ENCODE results near the gene PPP3CA.
"Not testable (repeated sequence)": the region's sequence is repeated elsewhere in the genome, so short reads cannot be mapped to it uniquely, and the experiment has no call there.

PPP3CA gene

DNA sequence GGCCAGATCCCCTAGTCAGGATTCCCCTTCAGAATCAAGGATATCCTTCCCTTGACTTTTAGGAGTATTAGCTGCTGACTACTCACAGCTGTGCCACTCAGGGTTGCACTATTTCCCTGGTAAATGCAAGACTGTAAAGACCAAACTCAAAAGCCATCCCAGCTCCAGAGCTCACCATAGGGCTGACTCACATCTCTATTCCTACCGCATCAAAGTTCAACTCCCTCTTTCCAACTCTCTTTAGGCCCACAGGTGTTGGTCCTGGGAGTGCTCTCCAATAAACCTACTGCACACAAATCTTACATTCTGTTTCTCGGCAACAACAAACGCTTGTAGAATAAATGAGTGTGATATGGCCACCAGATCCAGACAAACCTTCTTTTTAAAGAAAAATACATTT is 109.6 kb downstream of the PPP3CA start:
- Histone ChIP-seq H3K4me3 (ENCODE audit: low read depth, low read length) (no peak overlapping the region), H3K36me3 (ENCODE audit: insufficient read depth, low read length) (no peaks in the 10 kb centered on the region), H3K4me1 (ENCODE audit: control insufficient read depth, insufficient read depth, low read length, unreplicated experiment) (peaks cover 23% of the 10 kb centered on the region), H3K27me3 (ENCODE audit: insufficient read depth, low read length) (no peaks in the 10 kb centered on the region), H3K79me2 (ENCODE audit: control insufficient read depth, insufficient read depth, low read length, unreplicated experiment) (peaks cover 47% of the 10 kb centered on the region), H2AFZ (ENCODE audit: low read length, unreplicated experiment) (no peak overlapping the region), H3K27ac (ENCODE audit: low read depth, low read length) (no peak overlapping the region)

DNA sequence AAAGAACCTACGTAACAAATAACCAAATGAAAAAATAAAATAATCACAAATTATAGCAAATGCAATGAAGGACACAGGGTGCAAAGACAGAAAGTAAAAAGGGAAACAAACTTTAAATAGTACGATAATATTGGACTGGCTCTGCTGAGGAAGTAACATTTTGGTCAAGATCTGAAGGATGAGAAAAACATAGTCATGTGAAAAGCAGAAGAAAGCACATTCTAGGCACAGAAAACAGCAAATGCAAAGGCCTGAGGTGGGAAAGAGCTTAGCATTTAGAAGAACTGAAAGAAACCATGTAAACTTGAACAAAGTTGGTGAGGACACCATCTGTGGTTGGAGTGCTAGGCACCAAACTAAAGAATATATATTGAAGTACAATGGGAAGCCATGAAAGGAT is 111.2 kb downstream of the PPP3CA start:
- no peak overlapping the region for H3K27ac ChIP-seq (ENCODE audit: low read depth, low read length)

GRCh38 chr4:101234141-101234540 is 113.2 kb downstream of the PPP3CA start:
- peaks cover 56% of the 10 kb centered on the region for H3K79me2 ChIP-seq (ENCODE audit: control insufficient read depth, insufficient read depth, low read length, unreplicated experiment)
- H3K27ac ChIP-seq (ENCODE audit: low read depth, low read length); H3K27me3 ChIP-seq (ENCODE audit: insufficient read depth, low read length); H3K36me3 ChIP-seq (ENCODE audit: insufficient read depth, low read length); H2AFZ ChIP-seq (ENCODE audit: low read length, unreplicated experiment); H3K4me3 ChIP-seq (ENCODE audit: low read depth, low read length): not testable (repeated sequence)
- H3K4me1 ChIP-seq (ENCODE audit: control insufficient read depth, insufficient read depth, low read length, unreplicated experiment): peaks cover 40% of the 10 kb centered on the region

More for the DNA sequence above, 111.2 kb downstream of the PPP3CA start:
- Histone ChIP-seq H3K27me3 (ENCODE audit: insufficient read depth, low read length) (no peaks in the 10 kb centered on the region), H3K36me3 (ENCODE audit: insufficient read depth, low read length) (no peaks in the 10 kb centered on the region), H3K4me3 (ENCODE audit: low read depth, low read length) (no peak overlapping the region), H3K4me1 (ENCODE audit: control insufficient read depth, insufficient read depth, low read length, unreplicated experiment) (peaks cover 38% of the 10 kb centered on the region), H2AFZ (ENCODE audit: low read length, unreplicated experiment) (no peak overlapping the region), H3K79me2 (ENCODE audit: control insufficient read depth, insufficient read depth, low read length, unreplicated experiment) (peaks cover 49% of the 10 kb centered on the region)

DNA sequence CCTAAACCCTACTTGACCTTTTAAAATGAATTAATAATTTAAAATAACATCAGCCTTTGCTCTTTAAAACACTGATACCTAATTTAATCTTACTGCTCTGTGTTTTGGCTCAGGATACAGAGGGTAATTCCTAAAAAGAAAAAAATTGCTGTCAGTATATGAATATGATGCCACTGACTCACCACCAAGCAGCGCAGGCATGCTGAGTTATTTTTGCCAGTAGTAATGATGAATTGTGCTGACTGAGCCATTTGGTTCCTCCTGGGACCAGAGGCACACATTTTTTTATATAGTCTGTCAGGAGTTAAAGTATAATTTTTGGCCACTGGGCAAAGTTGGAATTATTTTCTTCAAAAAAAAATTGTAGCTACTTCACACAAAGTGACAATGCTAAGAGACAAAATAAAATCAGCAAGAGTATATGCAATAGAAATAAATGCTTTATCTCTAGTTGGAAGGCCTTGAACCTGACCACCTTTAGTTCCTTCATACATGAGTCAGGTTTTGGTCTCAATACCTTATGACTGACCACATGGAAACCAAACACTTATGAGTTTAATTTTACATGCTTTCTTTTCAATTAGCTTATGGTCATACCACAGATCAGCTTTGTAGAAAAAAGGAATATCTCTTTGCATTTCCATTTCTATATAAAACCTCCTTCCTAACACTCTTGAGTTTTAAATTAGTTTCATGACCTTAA is 115.1 kb downstream of the PPP3CA start:
- H3K27ac ChIP-seq (ENCODE audit: low read depth, low read length): peak overlapping the region; percentile 60

DNA sequence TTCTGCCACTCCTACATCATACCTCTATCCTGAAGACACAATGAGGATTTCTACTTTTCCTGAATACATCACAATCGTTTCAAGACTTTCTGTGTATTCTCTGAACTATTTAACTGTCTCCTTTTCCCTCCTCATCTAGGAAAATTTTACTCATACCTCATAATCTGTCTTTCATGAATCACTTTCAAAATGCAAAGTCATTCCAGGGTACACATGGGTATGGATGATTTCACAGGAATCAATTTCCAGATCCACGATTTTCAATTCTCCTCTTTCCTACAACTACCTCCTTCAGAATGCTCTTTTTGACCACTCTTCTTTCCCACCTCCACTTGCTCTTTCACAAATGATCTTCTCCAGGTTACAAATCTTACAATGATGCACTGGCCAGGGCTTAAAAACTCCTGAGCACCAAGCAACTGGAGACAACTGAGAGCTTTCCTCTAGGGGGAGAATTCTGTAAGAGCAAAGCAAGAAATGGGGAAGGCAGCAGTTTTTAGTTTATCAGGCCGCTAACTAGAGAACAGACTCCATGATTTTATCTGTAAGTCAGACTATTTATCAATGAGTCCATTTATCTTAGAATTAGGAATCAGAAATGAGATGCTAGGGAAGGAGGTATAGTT is 116.4 kb downstream of the PPP3CA start:
- Histone ChIP-seq H3K27ac (ENCODE audit: low read depth, low read length) (peak overlapping the region; percentile 60), H3K36me3 (ENCODE audit: insufficient read depth, low read length) (no peaks in the 10 kb centered on the region), H3K79me2 (ENCODE audit: control insufficient read depth, insufficient read depth, low read length, unreplicated experiment) (peaks cover 54% of the 10 kb centered on the region), H2AFZ (ENCODE audit: low read length, unreplicated experiment) (no peak overlapping the region), H3K4me3 (ENCODE audit: low read depth, low read length) (no peak overlapping the region), H3K27me3 (ENCODE audit: insufficient read depth, low read length) (no peaks in the 10 kb centered on the region), H3K4me1 (ENCODE audit: control insufficient read depth, insufficient read depth, low read length, unreplicated experiment) (peaks cover 35% of the 10 kb centered on the region)

More for the DNA sequence above, 115.1 kb downstream of the PPP3CA start:
- no peak overlapping the region for H3K4me3 ChIP-seq (ENCODE audit: low read depth, low read length)
- peaks cover 35% of the 10 kb centered on the region for H3K4me1 ChIP-seq (ENCODE audit: control insufficient read depth, insufficient read depth, low read length, unreplicated experiment)
- no peaks in the 10 kb centered on the region for H3K27me3 ChIP-seq (ENCODE audit: insufficient read depth, low read length)
- no peaks in the 10 kb centered on the region for H3K36me3 ChIP-seq (ENCODE audit: insufficient read depth, low read length)
- peaks cover 50% of the 10 kb centered on the region for H3K79me2 ChIP-seq (ENCODE audit: control insufficient read depth, insufficient read depth, low read length, unreplicated experiment)
- H2AFZ ChIP-seq (ENCODE audit: low read length, unreplicated experiment): no peak overlapping the region

DNA sequence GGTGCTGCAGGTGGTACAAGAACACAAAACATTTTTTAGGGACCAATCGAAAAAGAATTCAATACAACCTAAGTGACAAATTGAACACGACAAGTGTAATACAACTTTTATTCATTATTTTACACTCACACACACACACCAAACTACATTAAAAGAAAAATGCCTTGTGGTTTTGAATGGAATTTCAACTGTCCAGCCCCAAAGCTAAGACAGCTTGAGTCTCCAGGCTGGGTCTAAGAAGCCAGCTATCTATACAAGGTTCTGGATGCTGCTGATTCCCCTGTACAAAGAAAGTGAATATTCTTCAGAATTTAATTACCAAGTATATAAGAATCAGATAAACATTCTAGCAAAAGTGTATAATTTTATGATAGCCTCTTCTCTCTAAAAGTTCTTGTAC is 118.2 kb downstream of the PPP3CA start:
- Histone ChIP-seq H3K27me3 (ENCODE audit: insufficient read depth, low read length) (no peaks in the 10 kb centered on the region), H3K4me1 (ENCODE audit: control insufficient read depth, insufficient read depth, low read length, unreplicated experiment) (peaks cover 35% of the 10 kb centered on the region), H2AFZ (ENCODE audit: low read length, unreplicated experiment) (no peak overlapping the region), H3K79me2 (ENCODE audit: control insufficient read depth, insufficient read depth, low read length, unreplicated experiment) (peaks cover 45% of the 10 kb centered on the region), H3K27ac (ENCODE audit: low read depth, low read length) (no peak overlapping the region), H3K4me3 (ENCODE audit: low read depth, low read length) (no peak overlapping the region), H3K36me3 (ENCODE audit: insufficient read depth, low read length) (no peaks in the 10 kb centered on the region)

- Histone ChIP-seq H3K79me2 (ENCODE audit: control insufficient read depth, insufficient read depth, low read length, unreplicated experiment) (peaks cover 41% of the 10 kb centered on the region), H3K36me3 (ENCODE audit: insufficient read depth, low read length) (no peaks in the 10 kb centered on the region), H3K4me3 (ENCODE audit: low read depth, low read length) (no peak overlapping the region), H3K27ac (ENCODE audit: low read depth, low read length) (no peak overlapping the region), H2AFZ (ENCODE audit: low read length, unreplicated experiment) (no peak overlapping the region), H3K27me3 (ENCODE audit: insufficient read depth, low read length) (no peaks in the 10 kb centered on the region), H3K4me1 (ENCODE audit: control insufficient read depth, insufficient read depth, low read length, unreplicated experiment) (peaks cover 35% of the 10 kb centered on the region)
These were observed 119.6 kb downstream of the PPP3CA start for GRCh38 chr4:101227715-101228114.

- no peak overlapping the region for H3K4me3 ChIP-seq (ENCODE audit: low read depth, low read length)
- no peaks in the 10 kb centered on the region for H3K27me3 ChIP-seq (ENCODE audit: insufficient read depth, low read length)
- H3K27ac ChIP-seq (ENCODE audit: low read depth, low read length): no peak overlapping the region
- H3K4me1 ChIP-seq (ENCODE audit: control insufficient read depth, insufficient read depth, low read length, unreplicated experiment): peaks cover 21% of the 10 kb centered on the region
- H3K36me3 ChIP-seq (ENCODE audit: insufficient read depth, low read length): no peaks in the 10 kb centered on the region
- H3K79me2 ChIP-seq (ENCODE audit: control insufficient read depth, insufficient read depth, low read length, unreplicated experiment): peaks cover 36% of the 10 kb centered on the region
- H2AFZ ChIP-seq (ENCODE audit: low read length, unreplicated experiment): no peak overlapping the region
These were observed 122.7 kb downstream of the PPP3CA start for GRCh38 chr4:101224358-101225218.

DNA sequence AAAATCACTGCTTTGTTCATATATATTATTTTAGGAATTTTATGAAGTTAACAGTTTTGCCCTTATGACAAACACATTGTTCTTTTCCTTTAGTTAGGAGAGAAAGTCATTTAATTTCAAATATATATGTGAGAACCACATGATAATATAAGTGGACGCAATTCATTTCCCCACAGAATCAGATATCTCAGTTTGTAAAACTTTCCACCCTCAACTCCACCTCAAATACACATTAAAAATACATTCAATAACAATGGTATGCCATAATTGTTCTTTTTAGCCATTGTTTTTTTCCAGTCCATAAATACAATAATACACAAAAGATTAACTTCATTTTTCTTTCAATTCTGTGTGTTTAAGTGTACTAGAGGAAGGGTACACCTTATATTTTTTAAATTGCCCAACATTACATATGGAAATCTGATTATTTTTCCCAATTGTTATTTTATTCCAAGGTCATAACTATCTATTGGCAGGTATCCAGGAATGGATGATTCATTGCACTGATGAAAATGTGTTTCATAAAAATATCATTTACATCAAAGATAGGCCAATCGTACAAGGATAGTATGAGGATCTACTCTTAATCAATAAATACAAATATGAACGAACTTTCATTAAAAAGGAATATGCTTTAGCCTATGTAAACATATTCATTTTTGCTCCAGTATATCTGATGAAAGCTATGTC is 125.0 kb downstream of the PPP3CA start:
- Histone ChIP-seq H3K79me2 (ENCODE audit: control insufficient read depth, insufficient read depth, low read length, unreplicated experiment) (peaks cover 35% of the 10 kb centered on the region), H2AFZ (ENCODE audit: low read length, unreplicated experiment) (no peak overlapping the region), H3K4me3 (ENCODE audit: low read depth, low read length) (no peak overlapping the region), H3K36me3 (ENCODE audit: insufficient read depth, low read length) (no peaks in the 10 kb centered on the region), H3K27ac (ENCODE audit: low read depth, low read length) (0 out of 2 replicates have a peak overlapping the region, but pooled peaks have one; percentile 4), H3K4me1 (ENCODE audit: control insufficient read depth, insufficient read depth, low read length, unreplicated experiment) (peaks cover 33% of the 10 kb centered on the region), H3K27me3 (ENCODE audit: insufficient read depth, low read length) (no peaks in the 10 kb centered on the region)

GRCh38 chr4:101221294-101221693 is 126.0 kb downstream of the PPP3CA start:
- no peaks in the 10 kb centered on the region for H3K27me3 ChIP-seq (ENCODE audit: insufficient read depth, low read length)
- H2AFZ ChIP-seq (ENCODE audit: low read length, unreplicated experiment): no peak overlapping the region
- H3K79me2 ChIP-seq (ENCODE audit: control insufficient read depth, insufficient read depth, low read length, unreplicated experiment): peaks cover 32% of the 10 kb centered on the region
- no peaks in the 10 kb centered on the region for H3K36me3 ChIP-seq (ENCODE audit: insufficient read depth, low read length)
- no peak overlapping the region for H3K27ac ChIP-seq (ENCODE audit: low read depth, low read length)
- H3K4me3 ChIP-seq (ENCODE audit: low read depth, low read length): no peak overlapping the region
- peaks cover 40% of the 10 kb centered on the region for H3K4me1 ChIP-seq (ENCODE audit: control insufficient read depth, insufficient read depth, low read length, unreplicated experiment)
